Mammary epithelial cell (primary cell): Measurements from ENCODE around the gene SPAG6.

ENCODE experiments used
- EZH2 ChIP-seq: IDR thresholded peaks from 2 replicates; pipeline ENCODE4 v1.6.1; 2012; ENCODE audit warnings: low read length, inconsistent platforms, borderline replicate concordance
- TF ChIP-seq, protein P1 (sequence below), 2 donors: IDR thresholded peaks in 1 of 2; conservative IDR thresholded peaks in 1 of 2; 2 replicates each; pipeline ENCODE4 v1.5.1; 2011 to 2012; ENCODE audit warnings: inconsistent platforms in 2 of 2, low read length in 2 of 2, mild to moderate bottlenecking in 2 of 2, control low read depth in 1 of 2, low read depth in 1 of 2; ENCODE audit not compliant: insufficient read depth in 1 of 2; ENCODE audit errors: extremely low read depth in 1 of 2

DNA sequence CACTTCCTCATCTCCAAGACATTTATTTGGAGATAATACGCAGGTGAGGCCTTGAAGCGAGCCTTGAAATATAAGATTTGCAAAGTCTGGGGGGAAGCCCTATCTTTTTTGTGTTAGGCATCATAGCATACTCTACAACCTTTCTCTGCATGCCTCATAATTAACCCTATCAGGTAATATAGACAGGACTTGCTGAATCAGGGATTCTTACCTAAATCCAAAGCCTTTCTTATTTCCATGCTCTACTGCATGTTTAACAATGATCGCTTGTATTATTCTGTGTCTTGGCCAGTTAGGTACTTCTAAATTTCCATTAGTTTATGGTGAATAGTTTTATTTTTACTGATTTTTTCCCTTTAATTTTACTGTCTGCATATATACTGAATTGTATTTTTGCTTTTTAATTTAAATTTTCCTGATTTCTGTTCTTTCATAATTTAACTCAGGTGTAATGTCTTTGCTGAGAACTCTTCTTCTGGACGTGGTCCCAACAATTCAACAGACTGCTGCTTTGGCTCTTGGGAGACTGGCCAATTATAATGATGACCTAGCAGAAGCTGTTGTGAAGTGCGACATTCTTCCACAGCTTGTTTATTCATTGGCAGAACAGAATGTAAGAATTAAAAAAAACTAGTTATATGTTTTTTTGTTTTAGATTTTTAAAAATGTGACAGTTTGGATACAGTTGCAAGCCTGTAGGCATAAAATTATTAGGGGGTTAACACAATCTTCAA, 19.3 kb downstream of the SPAG6 start:
- TF ChIP-seq, protein P1, sequence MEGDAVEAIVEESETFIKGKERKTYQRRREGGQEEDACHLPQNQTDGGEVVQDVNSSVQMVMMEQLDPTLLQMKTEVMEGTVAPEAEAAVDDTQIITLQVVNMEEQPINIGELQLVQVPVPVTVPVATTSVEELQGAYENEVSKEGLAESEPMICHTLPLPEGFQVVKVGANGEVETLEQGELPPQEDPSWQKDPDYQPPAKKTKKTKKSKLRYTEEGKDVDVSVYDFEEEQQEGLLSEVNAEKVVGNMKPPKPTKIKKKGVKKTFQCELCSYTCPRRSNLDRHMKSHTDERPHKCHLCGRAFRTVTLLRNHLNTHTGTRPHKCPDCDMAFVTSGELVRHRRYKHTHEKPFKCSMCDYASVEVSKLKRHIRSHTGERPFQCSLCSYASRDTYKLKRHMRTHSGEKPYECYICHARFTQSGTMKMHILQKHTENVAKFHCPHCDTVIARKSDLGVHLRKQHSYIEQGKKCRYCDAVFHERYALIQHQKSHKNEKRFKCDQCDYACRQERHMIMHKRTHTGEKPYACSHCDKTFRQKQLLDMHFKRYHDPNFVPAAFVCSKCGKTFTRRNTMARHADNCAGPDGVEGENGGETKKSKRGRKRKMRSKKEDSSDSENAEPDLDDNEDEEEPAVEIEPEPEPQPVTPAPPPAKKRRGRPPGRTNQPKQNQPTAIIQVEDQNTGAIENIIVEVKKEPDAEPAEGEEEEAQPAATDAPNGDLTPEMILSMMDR (conservative IDR thresholded peaks at IDR 0.05 in 1 of 2, IDR thresholded peaks at IDR 0.05 in 1 of 2; ENCODE audit: extremely low read depth in 1 of 2, insufficient read depth in 1 of 2, low read depth in 1 of 2, low read length in 2 of 2): no peak
- TF ChIP-seq EZH2: no peak
